ENCODE data around the gene BHLHA15. TPM values are rescaled to one million over a fixed set of nuclear protein-coding genes. Genes with fewer than 3 reads are reported as not detected.

The BHLHA15 gene
- total and polyA plus RNA-seq, 9 of the 15 experiments (the other 6 are each of a cell fraction or from before 2014, with no cell fraction given), result 0.22 to 2.0 (median 1.1) TPM; not detected in 4

GRCh38 chr7:98251601-98252424 is 40.6 kb downstream of the BHLHA15 start, which contains the start of gene TECPR1 (continued):
- no peak for TF ChIP-seq CGGBP1 (CRISPR knock-in tag; IDR thresholded peaks at IDR 0.05)
- no peak for TF ChIP-seq ZNF444 (CRISPR knock-in tag; IDR thresholded peaks at IDR 0.05)
- TF ChIP-seq ZBTB12 (CRISPR knock-in tag; IDR thresholded peaks at IDR 0.05), result peak; percentile 58
- peak; percentile 67; the same call in 1 of the 2 replicates for TF ChIP-seq L3MBTL2 (IDR thresholded peaks at IDR 0.05)
- no peak for TF ChIP-seq POLR2AphosphoS2 (IDR thresholded peaks at IDR 0.05; ENCODE audit: low read length)
- no peak for TF ChIP-seq CCAR2 (IDR thresholded peaks at IDR 0.05; ENCODE audit: low read depth, low read length)
- TF ChIP-seq CREM (IDR thresholded peaks at IDR 0.05; ENCODE audit: low read depth), result peak; percentile 86
- no peak for TF ChIP-seq TFE3 (CRISPR knock-in tag; IDR thresholded peaks at IDR 0.05)
- no peak for TF ChIP-seq HIVEP1 (CRISPR knock-in tag; IDR thresholded peaks at IDR 0.05)
- no peak for TF ChIP-seq POLR3G (IDR thresholded peaks at IDR 0.05; ENCODE audit: extremely low read depth, insufficient read length, insufficient replicate concordance)
- TF ChIP-seq ZMIZ1 (IDR thresholded peaks at IDR 0.05; ENCODE audit: low read depth in 2 of 2, low read length in 2 of 2), result no peak
- no peak for TF ChIP-seq GTF2A2 (tag; IDR thresholded peaks at IDR 0.05)
- peak; percentile 21; the same call in 1 of the 2 replicates for TF ChIP-seq GMEB1 (CRISPR knock-in tag; IDR thresholded peaks at IDR 0.05)
- no peak for TF ChIP-seq KLF10 (CRISPR knock-in tag; IDR thresholded peaks at IDR 0.05)
- no peak for TF ChIP-seq ID3 (CRISPR knock-in tag; IDR thresholded peaks at IDR 0.05)
- no peak for TF ChIP-seq ID3 (tag; IDR thresholded peaks at IDR 0.05)
- peak; percentile 36; the same call in 1 of the 2 replicates for TF ChIP-seq NFIC (IDR thresholded peaks at IDR 0.05)

Measured in K562 (cell line).